GM19324 (cell line): ENCODE data around the gene CDK5RAP3.
A peak's percentile ranks its signal among the peaks of the same experiment; 100 is the strongest.
"Not testable (repeated sequence)": the region's sequence is repeated elsewhere in the genome, so short reads cannot be mapped to it uniquely, and the experiment has no call there.

Experiments used
- ATAC-seq: cut with Tn5 transposase; IDR thresholded peaks from one replicate; pipeline ENCODE4 v1.9.1; 2021; ENCODE audit warnings: mild to moderate bottlenecking, moderate library complexity; ENCODE audit not compliant: unreplicated experiment, low FRiP score

Gene CDK5RAP3, protein sequence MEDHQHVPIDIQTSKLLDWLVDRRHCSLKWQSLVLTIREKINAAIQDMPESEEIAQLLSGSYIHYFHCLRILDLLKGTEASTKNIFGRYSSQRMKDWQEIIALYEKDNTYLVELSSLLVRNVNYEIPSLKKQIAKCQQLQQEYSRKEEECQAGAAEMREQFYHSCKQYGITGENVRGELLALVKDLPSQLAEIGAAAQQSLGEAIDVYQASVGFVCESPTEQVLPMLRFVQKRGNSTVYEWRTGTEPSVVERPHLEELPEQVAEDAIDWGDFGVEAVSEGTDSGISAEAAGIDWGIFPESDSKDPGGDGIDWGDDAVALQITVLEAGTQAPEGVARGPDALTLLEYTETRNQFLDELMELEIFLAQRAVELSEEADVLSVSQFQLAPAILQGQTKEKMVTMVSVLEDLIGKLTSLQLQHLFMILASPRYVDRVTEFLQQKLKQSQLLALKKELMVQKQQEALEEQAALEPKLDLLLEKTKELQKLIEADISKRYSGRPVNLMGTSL

DNA sequence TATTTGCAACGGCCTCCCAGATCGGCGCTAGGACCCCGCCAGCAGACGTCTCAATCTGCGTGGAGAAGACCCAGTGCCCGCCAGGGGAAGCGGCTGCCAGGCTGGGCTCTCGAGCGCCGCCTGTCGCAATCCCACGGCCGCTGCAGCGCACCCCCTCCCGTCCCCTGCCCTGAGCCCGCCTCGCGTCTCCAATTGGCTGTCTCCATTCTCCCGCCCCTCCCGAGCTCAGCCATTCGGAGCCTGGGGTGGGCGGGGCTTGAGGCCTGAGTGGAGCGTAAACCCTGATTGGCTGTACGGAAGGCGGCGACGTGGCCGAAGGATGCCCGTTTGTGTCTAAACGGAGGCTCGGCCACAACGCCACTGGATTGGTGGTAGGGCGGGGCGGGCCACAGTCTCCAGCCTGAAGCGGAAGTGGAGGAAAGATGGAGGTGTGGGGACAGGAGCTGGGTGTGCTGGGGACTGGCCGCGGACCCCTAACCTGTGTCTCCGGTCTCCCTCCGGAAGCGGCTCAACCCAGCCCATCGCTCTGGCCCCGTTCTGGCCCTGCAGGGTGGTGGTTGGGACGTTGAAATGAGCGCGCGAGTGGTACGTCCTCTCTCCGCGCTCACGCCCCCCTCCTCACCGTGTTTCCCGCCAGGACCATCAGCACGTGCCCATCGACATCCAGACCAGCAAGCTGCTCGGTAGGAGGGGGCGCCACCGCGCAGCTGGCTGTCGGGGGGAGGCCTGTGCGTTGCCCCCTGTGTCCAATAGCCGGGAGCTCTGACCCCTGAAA, at the start of gene CDK5RAP3:
Gene CDK5RAP3 (plus strand): TSS at position 389 of the 775 bp plus-strand sequence. CDS start 34 bp downstream, at position 423.
- ATAC-seq: peak; percentile 94

DNA sequence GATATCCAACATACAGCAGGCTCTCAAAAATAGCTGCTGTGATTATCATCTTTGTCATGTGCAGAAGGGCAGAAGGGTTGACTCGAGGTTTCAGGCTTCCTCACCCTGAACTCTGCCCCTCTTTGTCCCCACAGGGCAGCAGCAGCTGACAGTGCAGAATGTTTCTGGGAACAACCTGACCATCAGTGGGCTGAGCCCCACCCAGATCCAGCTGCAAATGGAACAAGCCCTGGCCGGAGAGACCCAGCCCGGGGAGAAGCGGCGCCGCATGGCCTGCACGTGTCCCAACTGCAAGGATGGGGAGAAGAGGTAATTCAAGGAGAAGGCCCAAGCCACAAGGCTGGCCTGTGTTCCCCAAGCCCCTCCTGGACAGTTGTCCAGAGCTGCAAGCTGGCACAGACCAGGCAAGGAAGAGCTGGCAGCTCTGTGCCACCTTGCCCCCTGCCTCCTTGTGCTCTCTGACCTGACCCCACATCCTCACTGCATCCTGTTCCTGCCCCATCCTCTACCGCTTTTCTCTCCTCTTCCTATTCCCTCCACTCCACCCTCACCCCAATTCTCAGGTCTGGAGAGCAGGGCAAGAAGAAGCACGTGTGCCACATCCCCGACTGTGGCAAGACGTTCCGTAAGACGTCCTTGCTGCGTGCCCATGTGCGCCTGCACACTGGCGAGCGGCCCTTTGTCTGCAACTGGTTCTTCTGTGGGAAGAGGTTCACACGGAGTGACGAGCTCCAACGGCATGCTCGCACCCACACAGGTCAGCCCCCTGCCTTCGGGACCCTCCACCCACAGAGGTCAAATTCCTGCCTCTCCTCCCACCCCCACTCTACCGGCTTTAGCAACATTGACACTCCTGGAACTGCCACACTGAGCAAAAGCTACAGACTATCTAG, 45.9 kb upstream of the CDK5RAP3 start:
- no peak for ATAC-seq

DNA sequence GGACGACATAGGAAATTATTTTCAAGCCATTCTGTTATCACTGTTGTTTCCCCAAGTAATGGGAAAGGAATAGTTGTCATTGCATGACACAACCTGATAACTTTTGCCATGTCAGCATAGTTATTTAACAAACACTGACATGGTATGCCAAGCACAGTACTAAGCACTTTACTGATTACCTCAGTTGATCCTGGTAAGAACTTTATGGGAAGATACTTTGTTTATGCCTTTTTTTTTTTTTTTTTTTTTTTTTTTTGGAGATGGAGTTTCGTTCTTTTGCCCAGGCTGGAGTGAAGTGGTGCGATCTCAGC, 45.3 kb upstream of the CDK5RAP3 start:
- no peak for ATAC-seq

DNA sequence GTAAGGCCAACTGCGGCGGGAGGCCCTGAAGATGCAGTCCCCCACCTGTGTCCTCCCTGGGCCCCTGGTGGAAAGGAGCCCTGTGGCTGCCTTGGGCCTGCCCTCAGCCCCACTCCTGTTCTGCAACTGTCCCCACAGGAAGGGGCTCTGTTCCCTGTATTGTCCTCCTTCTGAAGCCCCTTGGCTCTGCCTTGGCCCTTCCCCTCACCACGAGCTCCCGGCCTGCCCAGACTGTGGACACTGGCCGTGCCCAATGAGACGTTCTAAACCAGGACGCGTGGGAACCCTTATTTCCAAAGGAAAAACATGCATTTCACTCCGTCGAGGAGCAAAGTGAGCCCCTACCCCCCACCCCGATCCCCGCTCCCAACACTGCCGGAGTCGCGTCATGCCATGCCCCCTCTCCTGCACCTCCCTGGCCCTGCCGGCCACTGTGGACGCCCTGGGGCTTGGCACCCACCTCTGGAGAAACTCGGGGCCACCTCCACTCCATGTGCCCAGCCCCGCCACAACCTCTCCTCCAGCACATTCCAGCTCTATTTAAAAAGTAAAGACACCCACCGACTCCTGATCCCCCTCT, 43.0 kb upstream of the CDK5RAP3 start:
- ATAC-seq: no peak

DNA sequence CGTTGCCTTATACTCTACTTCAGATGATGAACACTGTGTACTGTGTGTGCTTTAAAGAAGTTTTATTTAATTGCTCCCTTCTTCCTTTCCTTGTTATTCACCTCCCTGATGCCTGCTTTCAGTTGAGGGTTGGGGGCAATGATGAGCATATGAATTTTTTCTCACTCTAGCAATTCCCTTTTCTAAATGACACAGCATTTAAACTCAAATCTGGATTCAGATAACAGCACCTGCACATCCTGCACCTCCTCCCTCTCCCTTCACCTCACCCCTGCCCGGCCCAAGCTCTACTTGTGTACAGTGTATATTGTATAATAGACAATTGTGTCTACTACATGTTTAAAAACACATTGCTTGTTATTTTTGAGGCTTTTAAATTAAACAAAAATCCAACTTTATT, 42.5 kb upstream of the CDK5RAP3 start:
- ATAC-seq: no peak

DNA sequence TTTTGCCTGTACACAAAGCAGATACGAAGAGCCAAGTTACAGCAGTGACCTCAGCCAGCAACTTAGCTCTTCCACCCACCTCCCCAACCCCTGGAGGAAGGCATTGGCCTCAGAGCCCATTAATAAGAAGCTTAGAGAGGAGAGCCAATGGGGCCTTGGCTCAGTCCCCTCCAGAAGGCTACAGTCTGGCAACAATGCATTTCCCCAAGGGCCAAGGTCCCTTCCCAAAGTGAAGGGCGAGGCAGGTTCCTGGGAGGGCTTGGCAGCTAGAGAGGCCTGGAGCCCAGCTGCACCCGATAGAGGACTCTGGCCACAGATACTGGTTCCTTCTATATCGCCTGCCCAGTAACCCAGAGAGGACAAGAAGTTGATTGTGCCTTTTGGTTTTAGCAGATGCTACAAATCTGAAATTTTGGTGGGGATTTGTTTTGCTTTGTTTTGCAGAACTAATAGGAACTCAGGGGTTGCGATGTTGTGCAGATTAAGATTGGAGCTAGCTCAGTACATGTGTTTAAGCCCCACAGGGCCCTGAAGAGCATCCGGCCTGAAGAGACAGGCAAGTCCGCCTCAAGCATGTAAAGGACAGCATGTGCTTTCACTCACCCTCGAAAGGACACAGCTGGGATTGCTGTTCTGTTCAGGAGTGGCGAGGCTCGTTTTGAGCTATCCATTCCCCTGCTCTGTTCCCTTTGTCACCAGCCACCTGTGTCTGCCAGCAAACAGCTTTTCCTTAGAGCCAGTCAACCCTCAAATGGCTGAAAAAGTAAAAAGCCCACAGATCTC, 41.5 kb upstream of the CDK5RAP3 start:
- ATAC-seq: no peak

DNA sequence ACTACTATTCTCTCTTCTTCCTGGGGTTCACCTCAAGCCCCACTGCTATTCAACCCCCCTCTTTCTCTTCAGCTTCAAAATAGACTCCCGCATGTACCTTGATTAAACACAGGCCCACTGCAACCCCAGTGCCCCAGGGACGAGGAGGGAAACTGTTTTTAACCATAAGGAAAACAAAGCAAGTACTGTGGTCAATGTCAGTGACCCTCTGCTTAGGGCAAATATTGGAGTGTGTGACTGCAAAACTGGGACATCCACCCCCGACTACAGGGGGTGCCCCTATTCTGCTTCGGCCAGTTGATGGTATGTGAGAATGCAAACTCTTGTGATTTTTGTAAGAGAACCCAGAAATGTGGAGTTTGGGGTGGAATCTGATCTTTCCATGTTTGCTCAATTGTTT, 39.1 kb upstream of the CDK5RAP3 start:
- no peak for ATAC-seq

DNA sequence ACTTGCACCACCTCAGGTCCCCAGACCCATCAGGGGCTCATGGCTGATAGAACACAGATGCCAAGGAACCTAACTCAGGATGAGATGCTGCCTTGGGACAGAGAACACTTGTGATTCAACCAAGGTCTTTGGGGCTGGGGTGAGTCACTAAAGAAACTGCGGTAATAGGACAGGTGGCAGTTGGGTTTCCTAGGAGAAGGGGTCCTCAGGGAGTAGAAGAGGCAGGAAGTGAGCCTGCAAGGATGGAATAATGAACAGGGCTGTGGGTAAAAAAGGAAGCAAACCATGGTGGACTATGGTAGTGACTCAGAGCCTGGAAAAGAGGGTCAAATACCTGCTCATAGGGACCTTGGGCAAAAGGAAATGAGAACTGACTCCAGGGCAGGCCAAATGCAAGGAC, 36.1 kb upstream of the CDK5RAP3 start:
- ATAC-seq: no peak

DNA sequence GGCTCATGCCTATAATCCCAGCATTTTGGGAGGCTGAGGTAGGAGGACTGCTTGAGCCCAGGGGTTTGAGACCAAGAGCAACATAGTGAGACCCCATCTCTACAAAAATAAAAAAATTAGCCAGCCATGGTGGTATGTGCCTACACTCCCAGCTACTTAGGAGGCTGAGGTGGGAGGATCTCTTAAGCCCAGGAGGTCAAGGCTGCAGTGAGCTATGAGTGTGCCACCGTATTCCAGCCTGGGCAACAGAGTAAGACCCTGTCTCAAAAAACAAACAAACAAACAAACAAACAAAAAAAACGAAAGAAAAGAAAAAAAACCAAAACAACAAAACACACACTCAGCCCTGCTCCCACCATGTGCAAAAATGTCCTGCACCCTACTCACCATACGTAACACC, 35.4 kb upstream of the CDK5RAP3 start:
- ATAC-seq: not testable (repeated sequence)

DNA sequence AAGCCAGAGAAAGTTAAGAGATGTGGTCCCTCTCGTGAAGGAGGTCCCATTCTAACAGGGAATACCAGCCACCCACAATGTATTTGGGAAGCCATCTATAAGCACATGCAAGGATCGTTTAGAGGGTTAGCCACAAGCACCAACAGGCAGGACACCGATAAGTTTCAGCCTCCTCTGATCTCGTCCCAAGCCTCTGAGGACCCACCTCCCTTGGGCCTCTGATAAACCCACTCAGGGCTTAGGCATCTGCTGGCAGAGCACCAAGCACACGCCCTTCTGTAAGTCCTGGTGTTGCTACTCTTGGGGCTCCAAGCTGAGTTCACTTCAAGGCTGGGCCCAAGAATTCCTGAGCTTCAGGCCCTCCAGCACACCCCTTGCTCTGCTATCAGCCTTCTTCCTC, 35.0 kb upstream of the CDK5RAP3 start:
- no peak for ATAC-seq

DNA sequence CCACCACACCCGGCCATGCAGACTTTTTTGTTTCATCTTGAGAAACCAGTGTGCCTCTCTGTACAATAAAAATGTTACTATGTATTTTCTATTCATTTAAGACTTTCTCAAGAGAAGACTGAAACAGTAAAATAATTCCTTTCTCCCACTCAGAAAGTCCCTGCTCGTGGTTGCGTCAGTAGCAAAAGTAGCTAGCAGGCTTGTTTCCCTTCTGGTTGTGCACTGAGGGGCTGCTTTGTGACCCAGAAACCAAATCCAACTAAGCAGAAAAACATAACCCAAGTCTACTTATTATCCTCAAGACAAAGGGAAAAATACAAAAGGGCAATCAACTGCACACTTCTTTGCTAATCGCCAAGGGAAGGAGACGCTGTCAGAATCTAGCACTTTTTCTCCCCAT, 33.0 kb upstream of the CDK5RAP3 start:
- ATAC-seq: no peak

DNA sequence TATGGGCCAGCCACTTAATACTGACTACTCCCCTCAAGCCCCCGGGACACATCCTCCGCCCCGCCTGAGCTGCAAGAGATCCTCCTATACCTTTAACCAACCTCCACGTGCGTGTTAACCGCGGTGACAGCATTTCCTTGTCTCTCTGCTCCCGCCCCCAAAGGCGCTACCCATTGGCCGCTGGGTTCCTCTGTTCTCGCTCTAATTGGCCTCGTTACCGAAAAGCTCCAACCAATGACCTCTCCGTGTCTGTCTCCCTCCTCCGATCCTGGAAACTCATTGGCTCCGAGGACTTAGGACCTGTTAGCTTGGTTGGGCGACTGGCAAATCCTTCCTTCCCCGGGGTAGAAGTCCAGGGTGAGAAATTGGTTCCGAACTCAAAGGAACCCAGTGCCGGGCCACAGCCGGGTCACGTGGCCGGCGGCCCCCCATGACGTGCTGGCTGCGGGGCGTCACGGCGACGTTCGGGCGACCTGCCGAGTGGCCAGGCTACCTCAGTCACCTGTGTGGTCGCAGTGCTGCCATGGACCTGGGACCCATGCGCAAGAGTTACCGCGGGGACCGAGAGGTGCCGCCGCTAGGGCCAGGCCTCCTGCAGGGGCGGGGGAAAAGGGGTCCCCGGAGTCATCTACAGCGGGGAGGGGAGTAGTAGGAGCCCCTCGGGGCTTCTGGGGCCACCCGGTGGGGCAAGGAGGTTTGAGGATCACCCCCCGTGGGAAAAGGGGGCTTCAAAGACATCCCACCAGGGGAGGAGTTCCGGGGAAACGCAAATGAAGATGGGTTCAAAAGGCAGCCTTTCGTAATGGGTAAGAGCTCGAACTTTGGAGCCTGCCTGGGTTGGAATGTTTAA, 29.4 kb upstream of the CDK5RAP3 start, which contains the start of gene PNPO:
Gene PNPO (plus strand): TSS at position 326 of the 850 bp plus-strand sequence. CDS start 105 bp downstream, at position 431.
- peak; percentile 95 for ATAC-seq

DNA sequence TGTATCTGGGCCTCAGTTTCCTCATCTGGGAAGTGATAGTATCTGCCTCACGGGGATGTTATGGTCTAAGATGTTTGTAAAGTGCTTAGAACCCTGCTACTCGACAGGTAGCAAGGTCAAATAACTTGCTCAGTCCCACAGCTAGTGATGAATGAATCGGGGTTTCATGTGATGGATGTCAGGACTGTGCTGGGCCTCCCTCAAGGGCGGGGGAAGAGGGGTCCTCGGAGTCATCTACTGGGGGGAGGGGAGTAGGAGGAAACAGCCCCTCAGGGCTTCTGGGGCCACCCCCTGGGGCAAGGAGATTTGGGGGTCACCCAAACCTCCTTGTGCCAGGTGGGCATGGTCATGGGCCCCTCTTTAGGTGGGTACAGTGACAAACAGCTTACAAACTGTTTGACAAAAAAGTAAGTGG, 28.8 kb upstream of the CDK5RAP3 start:
- ATAC-seq: no peak

DNA sequence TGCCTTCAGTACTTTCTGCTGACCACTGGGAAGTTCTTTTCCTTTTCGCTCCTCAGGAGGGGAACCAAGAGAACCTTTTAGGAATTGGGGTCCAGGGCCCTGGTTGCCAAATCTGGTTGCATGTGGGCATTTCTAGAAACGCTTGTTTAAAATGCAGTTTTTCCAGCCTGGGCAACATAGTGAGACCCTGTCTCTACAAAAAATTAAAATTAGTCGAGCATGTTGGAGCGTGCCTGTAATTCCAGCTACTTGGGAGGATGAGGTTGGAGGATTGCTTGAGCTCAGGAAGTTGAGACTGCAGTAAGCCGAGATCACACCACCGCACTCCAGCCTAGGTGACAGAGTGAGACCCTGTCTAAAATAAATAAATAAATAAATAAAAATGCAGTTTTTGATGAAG, 28.3 kb upstream of the CDK5RAP3 start:
- no peak for ATAC-seq

DNA sequence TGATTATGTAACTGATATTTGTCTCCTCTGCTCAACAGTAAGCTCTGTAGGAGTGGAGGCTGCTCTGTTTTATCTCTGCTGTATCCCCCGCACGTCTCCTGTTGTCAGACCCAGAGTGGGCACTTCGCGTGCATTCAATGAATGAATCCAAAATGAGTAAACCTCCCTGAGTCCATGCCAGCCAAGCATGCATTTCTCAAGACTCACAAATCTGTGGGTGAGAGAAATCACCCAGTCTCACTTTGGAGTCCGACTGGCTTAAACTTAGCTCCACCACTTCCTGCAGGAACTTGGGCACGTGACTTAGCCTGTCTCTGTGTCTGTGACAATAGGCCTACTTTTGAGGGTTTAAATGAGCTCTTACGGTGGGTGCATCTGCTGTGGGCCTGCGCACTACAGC, 25.8 kb upstream of the CDK5RAP3 start:
- no peak for ATAC-seq

DNA sequence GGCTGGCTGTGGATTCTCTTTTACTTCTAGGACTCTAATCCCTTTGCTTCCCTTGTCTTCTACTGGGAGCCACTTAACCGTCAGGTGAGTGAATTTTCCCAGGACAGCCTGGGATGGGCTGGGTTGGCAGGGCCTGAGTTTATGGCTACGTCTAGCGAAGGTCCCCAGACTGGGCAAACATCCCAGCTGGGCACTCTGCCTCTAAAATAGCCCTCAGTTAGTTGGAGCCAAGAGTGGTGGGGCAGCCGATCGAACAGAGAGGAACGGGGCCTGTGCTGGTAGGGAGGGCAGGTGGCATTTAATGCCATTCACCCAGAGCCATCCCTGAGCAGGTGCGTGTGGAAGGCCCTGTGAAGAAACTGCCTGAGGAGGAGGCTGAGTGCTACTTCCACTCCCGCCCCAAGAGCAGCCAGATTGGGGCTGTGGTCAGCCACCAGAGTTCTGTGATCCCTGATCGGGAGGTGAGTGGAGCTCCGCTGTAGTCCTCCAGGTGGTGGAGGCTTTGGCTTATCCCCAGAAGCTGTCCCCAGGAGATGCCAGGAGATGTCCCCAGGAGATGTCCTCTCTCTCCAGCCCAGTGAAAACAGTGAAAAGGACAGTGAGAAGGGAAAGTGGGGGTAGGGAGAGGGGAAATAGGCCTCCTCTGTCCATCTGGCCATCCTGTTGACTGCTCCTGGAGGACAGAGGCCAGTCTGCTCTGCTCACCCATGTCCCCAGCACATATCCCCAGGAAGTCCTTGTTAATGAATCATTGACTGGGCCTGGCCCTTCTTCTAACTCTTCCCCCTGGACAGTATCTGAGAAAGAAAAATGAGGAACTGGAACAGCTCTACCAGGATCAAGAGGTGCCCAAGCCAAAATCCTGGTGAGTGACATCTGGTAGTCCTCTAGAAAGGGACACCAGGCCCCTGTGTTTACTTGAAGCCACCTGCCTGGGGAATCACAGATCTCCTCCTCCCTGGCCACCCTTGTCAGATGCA, 25.1 kb upstream of the CDK5RAP3 start:
- no peak for ATAC-seq

DNA sequence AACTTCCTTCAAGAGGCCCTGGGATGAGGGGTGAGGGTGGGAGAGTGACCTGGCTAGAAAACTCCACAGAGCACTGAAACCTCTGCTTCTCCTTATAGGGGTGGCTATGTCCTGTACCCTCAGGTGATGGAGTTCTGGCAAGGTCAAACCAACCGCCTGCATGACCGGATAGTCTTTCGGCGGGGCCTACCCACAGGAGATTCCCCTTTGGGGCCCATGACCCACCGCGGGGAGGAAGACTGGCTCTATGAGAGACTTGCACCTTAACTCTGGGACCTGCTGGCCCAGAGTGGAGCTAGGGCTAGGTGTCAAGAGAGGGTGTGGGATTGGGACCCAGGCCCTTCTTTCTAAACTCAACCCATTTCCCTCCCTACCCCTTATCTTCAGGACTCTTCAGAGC, 24.4 kb upstream of the CDK5RAP3 start:
- no peak for ATAC-seq
